Caco-2 (cell line): ENCODE results near the gene IL17C. TPM values are rescaled to one million over a fixed set of nuclear protein-coding genes. Genes with fewer than 3 reads are reported as not detected.
A peak's percentile ranks its signal among the peaks of the same experiment; 100 is the strongest.

ENCODE experiments used
- BruUV-seq: library from RNA; stranded (reverse); fragments of 400-500 nt; replicated peaks from 2 replicates; lab custom pipeline; 2021; lab: Mats Ljungman, UMichigan
- CTCF ChIA-PET: fragments of 300-600 bp; sonication (Branson Sonifier 250); formaldehyde crosslinking; loops from one replicate; lab custom pipeline; 2022; ENCODE audit warnings: antibody characterized with exemption; lab: Charles Lee
- POLR2A ChIA-PET: fragments of 300-600 bp; sonication (Branson Sonifier 250); formaldehyde crosslinking; loops from one replicate; lab custom pipeline; 2022; ENCODE audit warnings: antibody characterized with exemption; lab: Charles Lee
- DNase-seq, 2 experiments: peaks; one replicate each; pipeline versions ENCODE4 v3.0.0 to v3.0.0-alpha.2; 2020 to 2022
- H3K27me3 ChIP-seq: replicated peaks from 2 replicates; pipeline ENCODE4 v1.6.0; 2011; ENCODE audit warnings: low read length; ENCODE audit not compliant: control insufficient read depth, insufficient read depth
- H3K36me3 ChIP-seq: 2 replicates; pipeline ENCODE4 v1.5.1; 2011; ENCODE audit warnings: low read length; ENCODE audit not compliant: control insufficient read depth, insufficient read depth
- H3K4me1 ChIP-seq: fragments of 250-450 bp; sonication (Bioruptor Pico); 2 replicates; pipeline ENCODE4 v1.5.1; 2020; ENCODE audit warnings: mild to moderate bottlenecking
- H3K4me3 ChIP-seq: 2 replicates; pipeline ENCODE4 v1.5.1; 2011; ENCODE audit warnings: low read depth, mild to moderate bottlenecking, control low read depth, low read length
- H3K9me3 ChIP-seq: fragments of 250-450 bp; sonication (Bioruptor Pico); 2 replicates; pipeline ENCODE4 v1.5.1; 2020; ENCODE audit warnings: mild to moderate bottlenecking, moderate library complexity
- H3K27ac Mint-ChIP-seq: one replicate; pipeline ENCODE4 v1.8.0; 2022; ENCODE audit warnings: mixed read lengths; ENCODE audit not compliant: unreplicated experiment
- H3K27me3 Mint-ChIP-seq: one replicate; pipeline ENCODE4 v1.8.0; 2022; ENCODE audit warnings: mixed read lengths; ENCODE audit not compliant: insufficient read depth, unreplicated experiment
- H3K36me3 Mint-ChIP-seq: one replicate; pipeline ENCODE4 v1.8.0; 2022; ENCODE audit warnings: mild to moderate bottlenecking, mixed read lengths; ENCODE audit not compliant: insufficient read depth, unreplicated experiment
- H3K4me1 Mint-ChIP-seq: one replicate; pipeline ENCODE4 v1.8.0; 2022; ENCODE audit warnings: low read depth, mixed read lengths; ENCODE audit not compliant: unreplicated experiment
- H3K4me3 Mint-ChIP-seq: one replicate; pipeline ENCODE4 v1.8.0; 2022; ENCODE audit warnings: mild to moderate bottlenecking, moderate library complexity, mixed read lengths; ENCODE audit not compliant: unreplicated experiment
- H3K9me3 Mint-ChIP-seq: one replicate; pipeline ENCODE4 v1.8.0; 2022; ENCODE audit warnings: mixed read lengths; ENCODE audit not compliant: unreplicated experiment
- CTCF ChIP-seq, 2 experiments: fragments of 200-600 bp in 1 of 2; IDR thresholded peaks; 1 replicate in 1 of 2; 2 replicates in 1 of 2; pipeline versions ENCODE4 v1.5.1 to v1.8.0; 2011 to 2022; ENCODE audit warnings: antibody characterized with exemption in 1 of 2, control low read depth in 1 of 2, inconsistent platforms in 1 of 2, low read depth in 1 of 2, low read length in 1 of 2, mild to moderate bottlenecking in 1 of 2, moderate library complexity in 1 of 2; ENCODE audit not compliant: insufficient read depth in 1 of 2, severe bottlenecking in 1 of 2, unreplicated experiment in 1 of 2
- intact Hi-C: fragments of 100-400 bp; cut with micrococcal nuclease; formaldehyde crosslinking; loops from one replicate; pipeline ENCODE4 v1.10.0; 2022; ENCODE audit not compliant: unreplicated experiment
- total RNA-seq: library from RNA; stranded (reverse); gene quantifications from 2 replicates; pipeline ENCODE4 v1.2.3, GENCODE V29; 2022

Gene IL17C
- total RNA-seq, 1 experiment from 2014 or later: not detected

GRCh38 chr16:88681709-88682451, 43.5 kb downstream of the IL17C start:
- intact Hi-C loops: no loop called here

GRCh38 chr16:88684569-88685155, 46.3 kb downstream of the IL17C start:
- Histone ChIP-seq H3K9me3 (no peaks in the 10 kb centered on the region), H3K4me1 (peaks cover 24% of the 10 kb centered on the region), H3K36me3 (no peaks in the 10 kb centered on the region), H3K4me3 (no peak overlapping the region), H3K27me3 (no peaks in the 10 kb centered on the region)
- POLR2A ChIA-PET: interaction anchor here (0.7 kb wide), 1 partner anchor 114 kb away, joined by 4 read pairs; the partner anchor contains the start of gene ZC3H18
- H3K27ac Mint-ChIP-seq: no peak overlapping the region
- H3K4me3 Mint-ChIP-seq: peak overlapping the region; percentile 78
- no peak for TF ChIP-seq CTCF (IDR thresholded peaks at IDR 0.05; ENCODE audit: insufficient read depth in 1 of 2, low read depth in 1 of 2, low read length in 1 of 2, severe bottlenecking in 1 of 2, unreplicated experiment in 1 of 2)
- peaks cover 13% of the 10 kb centered on the region for H3K4me1 Mint-ChIP-seq
- no TSS peak for BruUV-seq
- DNase-seq: no peak
- no peaks in the 10 kb centered on the region for H3K27me3 Mint-ChIP-seq
- CTCF ChIA-PET: interaction anchor here (0.5 to 1.2 kb wide), 3 partner anchors 12 to 126 kb away, joined by 3 to 10 read pairs (median 5); no protein-coding TSS in a partner anchor
- peaks cover 17% of the 10 kb centered on the region for H3K36me3 Mint-ChIP-seq
- no peaks in the 10 kb centered on the region for H3K9me3 Mint-ChIP-seq
- intact Hi-C loops: no loop called here

More at GRCh38 chr16:88681709-88682451, 43.5 kb downstream of the IL17C start:
- BruUV-seq: no TSS peak
- Mint-ChIP-seq H3K36me3 (peaks cover 13% of the 10 kb centered on the region), H3K4me1 (no peaks in the 10 kb centered on the region), H3K27ac (no peak overlapping the region), H3K27me3 (no peaks in the 10 kb centered on the region), H3K9me3 (no peaks in the 10 kb centered on the region), H3K4me3 (no peak overlapping the region)
- TF ChIP-seq CTCF (IDR thresholded peaks at IDR 0.05; ENCODE audit: insufficient read depth in 1 of 2, low read depth in 1 of 2, low read length in 1 of 2, severe bottlenecking in 1 of 2, unreplicated experiment in 1 of 2): no peak
- H3K4me1 ChIP-seq: peaks cover 7% of the 10 kb centered on the region
- no peak overlapping the region for H3K4me3 ChIP-seq
- POLR2A ChIA-PET: no interaction called here
- H3K36me3 ChIP-seq: no peaks in the 10 kb centered on the region
- no peaks in the 10 kb centered on the region for H3K9me3 ChIP-seq
- DNase-seq: no peak
- no peaks in the 10 kb centered on the region for H3K27me3 ChIP-seq
- CTCF ChIA-PET: interaction anchor here (0.9 kb wide), 1 partner anchor 10 kb away, joined by 3 read pairs; no protein-coding TSS in a partner anchor
